NCI-H1436 treated with DMSO at 0.1 percent for 48 hours (cell line): ENCODE measurements around the gene KRTAP2-3.
"Not testable (repeated sequence)": the region's sequence is repeated elsewhere in the genome, so short reads cannot be mapped to it uniquely, and the experiment has no call there.

Experiments
- DNase-seq: peaks from one replicate; lab custom pipeline; 2025; lab: John Stamatoyannopoulos, UW

The KRTAP2-3 gene, protein sequence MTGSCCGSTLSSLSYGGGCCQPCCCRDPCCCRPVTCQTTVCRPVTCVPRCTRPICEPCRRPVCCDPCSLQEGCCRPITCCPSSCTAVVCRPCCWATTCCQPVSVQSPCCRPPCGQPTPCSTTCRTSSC

DNA sequence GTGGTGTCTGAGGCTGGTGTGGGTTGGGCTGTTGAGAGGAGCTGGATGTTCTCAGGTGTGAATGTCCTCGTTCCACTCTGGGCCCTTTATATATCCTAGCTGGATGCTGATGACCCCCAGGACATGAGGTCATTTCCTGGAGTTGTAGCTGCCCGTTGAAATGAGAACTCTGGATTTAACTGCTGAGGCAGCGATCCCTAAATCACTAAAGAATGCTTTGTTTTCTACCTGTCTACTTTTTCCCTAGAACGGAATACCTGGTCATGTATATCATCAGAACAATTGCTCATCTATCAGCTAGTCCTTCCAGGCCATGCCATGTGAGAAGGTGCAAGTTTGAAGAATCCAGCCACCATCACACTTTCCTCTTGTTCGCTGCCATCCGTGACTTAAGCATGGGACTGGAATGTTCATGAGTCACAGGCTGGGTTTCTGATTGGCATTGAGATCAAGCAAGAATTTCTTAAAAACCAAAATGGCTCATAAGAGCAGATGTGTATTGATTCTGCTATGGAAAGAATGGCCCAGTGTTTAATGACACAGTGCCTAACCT lies at the start of gene KRTAP2-3:
TSS of gene KRTAP2-3 (minus strand) at position 63 of the 553 bp plus-strand sequence. CDS start 64 bp downstream, outside the sequence.
- no peak for DNase-seq

DNA sequence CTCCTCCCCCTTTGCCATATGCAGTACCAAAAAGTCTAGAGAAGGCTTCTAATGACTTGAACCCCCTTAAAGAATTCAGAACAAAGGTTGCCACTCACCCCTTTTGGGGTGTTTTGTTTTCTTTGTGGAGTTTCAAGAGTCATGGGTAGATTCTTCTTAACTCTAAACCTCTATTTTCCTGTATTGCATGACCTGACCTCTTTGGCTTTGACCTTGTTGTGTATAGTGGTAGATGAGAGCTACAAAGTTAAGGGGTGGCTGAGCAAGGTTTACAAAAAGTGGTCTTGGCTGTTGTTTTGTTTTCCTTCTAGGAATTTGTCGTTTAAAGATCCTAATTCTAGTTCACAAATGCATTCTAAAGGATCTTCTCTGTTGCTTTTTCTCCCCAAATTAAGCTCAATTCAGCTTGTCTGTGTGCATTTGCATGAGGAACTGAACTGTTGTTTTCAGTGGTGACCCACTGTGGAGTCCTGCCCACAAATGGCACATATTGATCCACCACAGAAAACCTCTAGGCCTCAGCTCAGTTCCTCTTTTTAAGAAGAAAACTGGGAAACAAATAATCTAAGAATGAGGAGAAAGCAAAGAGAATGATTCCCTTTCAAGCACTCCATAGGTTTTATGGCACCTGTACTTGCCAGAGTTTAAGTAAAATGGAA lies 48.9 kb upstream of the KRTAP2-3 start:
- not testable (repeated sequence) for DNase-seq

DNA sequence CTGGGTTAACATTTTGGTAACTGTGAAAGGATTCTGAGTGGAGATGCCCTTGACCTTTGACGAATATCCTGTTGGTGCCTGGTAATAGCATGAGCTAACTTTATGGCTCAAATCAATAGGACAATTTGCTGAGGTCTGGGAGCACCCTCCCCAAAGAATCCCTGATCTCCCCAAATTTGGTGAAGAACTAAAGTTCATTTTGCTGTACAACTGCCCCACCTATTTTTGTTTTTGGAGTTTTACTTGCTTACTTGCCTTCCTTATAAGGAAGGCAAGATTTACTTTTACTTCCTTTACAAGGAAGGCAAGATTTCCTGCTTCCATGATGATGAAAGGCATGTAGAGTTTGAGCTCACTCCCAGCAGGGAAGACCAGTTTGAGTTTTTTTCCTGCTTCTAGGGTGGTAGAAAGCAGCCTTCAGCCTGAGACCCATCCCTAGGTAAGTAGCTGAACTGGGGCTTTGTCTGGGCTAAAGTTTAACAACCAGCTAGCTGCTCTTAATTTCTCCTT lies 48.1 kb upstream of the KRTAP2-3 start:
- no peak for DNase-seq

DNA sequence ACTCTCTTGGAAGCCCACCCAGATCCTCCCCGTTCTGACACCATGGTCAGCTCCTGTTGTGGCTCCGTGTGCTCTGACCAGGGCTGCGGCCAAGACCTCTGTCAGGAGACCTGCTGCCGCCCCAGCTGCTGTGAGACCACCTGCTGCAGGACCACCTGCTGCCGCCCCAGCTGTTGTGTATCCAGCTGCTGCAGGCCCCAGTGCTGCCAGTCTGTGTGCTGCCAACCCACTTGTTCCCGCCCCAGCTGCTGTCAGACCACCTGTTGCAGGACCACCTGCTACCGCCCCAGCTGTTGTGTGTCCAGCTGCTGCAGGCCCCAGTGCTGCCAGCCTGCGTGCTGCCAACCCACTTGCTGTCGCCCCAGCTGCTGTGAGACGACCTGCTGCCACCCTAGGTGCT lies 45.4 kb upstream of the KRTAP2-3 start, which contains the start of gene KRTAP4-9:
TSS of gene KRTAP4-9 (plus strand) at position 43 of the 400 bp plus-strand sequence. CDS start at position 43, 0 bp downstream.
- DNase-seq: not testable (repeated sequence)

DNA sequence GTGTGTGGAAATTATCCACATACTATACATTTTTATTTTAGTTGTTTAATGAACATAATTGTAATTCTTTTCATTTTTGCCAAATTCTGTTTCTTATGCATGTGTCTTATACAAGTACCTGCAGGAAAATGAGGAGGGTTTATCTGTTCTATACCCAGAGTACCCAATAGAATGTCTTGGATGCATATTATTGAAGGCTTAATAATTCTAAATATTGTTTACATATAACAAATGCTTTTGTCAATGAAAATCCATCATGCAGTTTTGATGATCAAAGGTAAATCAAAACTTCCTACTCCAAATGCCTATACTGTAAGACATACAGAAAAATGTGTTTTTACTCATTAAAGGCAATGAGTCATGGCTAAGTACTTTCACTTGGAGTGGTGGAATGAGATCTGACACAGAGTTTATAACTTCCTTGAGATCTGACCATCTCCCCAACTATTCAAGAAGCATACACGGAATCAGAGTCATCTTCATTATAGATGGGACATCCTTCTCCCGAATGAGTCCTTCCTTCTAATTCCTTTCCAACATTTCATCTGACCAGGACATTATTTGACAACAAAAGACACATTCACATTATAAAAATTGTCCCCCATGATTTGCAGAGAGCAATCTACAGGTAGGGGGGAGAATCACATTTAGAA lies 44.6 kb upstream of the KRTAP2-3 start:
- DNase-seq: not testable (repeated sequence)

DNA sequence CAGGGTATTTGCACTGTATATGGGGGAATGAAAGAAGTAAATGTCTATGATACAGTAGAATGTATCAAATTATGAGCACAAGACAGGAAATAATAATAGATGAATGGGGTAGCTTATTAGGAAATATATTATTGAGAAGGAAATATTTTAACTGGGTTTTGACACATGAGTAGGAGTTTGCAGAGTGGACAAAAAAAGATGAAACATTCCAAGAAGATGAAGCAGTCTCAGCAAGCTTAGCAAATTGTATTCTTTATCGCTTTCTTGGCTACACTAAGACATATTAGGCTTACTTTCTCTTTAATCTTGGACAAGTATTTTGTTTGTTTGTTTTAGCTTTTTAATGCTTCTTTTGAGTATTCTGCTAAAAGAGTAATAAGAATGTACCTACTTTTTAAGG lies 44.0 kb upstream of the KRTAP2-3 start:
- no peak for DNase-seq

DNA sequence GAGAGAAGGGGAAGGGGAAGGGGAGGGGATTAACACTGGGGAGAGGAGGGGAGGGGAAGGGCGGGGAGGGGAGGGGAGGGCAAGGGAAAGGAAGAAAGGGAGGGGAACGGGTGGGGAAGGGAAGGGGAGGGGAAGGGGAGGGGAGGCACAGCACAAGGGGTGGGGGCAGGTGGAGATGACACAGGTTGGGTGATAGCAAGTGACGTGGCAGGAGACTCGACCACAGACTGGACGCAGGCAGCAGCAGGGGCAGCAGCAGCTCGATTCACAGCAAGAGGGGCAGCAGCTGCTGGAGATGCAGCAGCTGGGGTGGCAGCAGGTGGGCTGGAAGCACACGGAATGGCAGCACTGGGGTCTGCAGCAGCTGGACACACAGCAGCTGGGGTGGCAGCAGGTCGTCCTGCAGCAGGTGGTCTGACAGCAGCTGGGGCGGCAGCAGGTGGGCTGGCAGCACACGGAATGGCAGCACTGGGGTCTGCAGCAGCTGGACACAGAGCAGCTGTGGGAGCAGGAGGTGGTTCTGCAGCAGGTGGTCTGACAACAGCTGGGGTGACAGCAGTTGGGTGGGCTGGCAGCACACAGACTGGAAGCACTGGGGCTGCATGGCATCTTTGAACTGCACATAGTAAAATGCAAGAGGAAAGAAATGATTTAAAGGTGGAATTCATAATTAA lies 41.8 kb upstream of the KRTAP2-3 start, which contains the start of gene KRTAP4-16:
TSS of gene KRTAP4-16 (minus strand) at position 624 of the 674 bp plus-strand sequence. CDS start at position 624, 0 bp downstream.
- no peak for DNase-seq

DNA sequence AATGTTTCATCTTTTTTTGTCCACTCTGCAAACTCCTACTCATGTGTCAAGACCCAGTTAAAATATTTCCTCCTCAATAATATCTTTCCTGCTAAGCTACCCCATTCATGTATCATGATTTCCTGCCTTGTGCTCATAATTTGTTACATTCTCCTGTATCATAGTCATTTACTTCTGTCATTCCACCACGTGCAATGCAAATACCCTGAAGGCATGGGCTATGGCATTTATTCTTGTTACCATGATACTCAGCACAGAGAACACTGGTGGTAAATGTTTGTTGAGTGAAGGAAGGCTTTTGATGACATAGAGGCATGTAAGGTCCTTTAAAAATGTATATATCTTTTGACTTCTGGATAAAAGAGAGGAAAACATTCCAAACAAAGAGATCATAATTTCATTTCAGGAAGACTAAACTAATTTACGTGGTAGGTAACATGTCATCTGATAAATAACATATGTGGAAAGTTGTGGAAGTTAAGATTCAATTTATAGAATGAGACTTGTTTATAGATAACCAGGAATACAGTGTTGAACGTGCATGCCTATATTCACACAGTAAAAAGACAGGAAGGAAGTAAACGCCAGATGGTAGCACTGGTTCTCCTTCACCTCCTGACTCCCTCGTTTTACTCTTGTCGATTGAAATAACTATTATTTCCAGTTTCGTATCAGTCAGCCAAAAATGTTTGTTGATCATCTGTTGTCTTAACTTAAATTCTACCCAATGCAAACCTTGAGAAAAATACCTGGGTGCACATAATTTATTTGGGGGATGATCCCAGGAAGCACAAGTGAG lies 40.0 kb upstream of the KRTAP2-3 start:
- not testable (repeated sequence) for DNase-seq

DNA sequence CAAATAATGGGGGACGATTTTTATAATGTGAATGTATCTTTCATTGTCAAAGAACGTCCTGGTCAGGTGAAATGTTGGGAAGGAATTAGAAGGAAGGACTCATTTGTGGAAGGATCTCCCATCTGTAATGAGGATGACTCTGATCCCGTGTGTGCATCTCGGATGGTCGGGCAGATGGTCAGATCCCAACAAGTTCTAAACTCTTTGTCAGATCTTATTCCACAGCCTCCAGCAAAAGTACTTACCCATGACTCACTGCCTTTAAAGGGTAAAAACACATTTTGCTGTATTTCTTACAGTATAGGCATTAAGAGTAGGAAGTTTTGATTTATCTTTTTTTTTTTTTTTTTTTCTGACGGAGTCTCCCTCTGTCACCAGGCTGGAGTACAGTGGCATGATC lies 38.6 kb upstream of the KRTAP2-3 start:
- DNase-seq: no peak

DNA sequence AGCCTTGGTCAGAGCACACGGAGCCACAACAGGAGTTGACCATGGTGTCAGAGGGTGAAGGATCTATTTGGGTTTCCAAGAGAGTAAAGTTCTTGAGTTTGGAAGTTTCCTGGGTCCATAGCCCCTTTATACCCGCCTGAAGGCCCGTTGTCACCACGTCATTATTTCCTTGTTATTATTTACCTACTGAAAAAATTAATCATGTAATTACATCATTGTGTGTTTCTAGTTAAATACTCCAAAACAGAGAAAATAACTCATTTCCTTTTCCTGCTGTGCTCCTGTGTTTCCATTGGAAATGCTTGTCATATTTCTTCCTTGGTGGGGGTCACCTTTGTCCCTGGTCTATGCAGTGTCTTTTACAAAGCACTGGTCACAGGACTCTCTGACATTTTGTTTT lies 38.1 kb upstream of the KRTAP2-3 start, which contains the start of gene KRTAP4-8:
TSS of gene KRTAP4-8 (minus strand) at position 101 of the 400 bp plus-strand sequence. CDS start at position 43, 58 bp downstream.
- no peak for DNase-seq

DNA sequence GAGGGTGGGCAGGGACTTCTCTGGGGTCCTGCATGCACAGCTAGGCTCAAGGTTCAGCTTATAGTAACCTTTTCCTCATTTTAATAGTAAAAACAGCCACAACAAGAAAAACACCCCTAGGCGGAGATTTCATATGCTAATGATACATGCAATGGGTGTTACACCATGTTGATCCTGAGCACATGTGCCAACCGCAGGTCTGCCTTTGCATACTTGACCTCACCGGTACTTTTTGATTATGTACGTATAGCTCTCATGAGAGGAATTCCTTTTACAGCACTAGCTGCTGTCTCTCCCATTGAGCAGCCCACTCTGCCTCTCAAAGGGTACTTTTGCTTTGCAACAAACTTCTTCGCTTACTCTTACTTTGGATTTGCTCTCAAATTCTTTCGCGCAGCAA lies 36.1 kb upstream of the KRTAP2-3 start:
- DNase-seq: no peak

DNA sequence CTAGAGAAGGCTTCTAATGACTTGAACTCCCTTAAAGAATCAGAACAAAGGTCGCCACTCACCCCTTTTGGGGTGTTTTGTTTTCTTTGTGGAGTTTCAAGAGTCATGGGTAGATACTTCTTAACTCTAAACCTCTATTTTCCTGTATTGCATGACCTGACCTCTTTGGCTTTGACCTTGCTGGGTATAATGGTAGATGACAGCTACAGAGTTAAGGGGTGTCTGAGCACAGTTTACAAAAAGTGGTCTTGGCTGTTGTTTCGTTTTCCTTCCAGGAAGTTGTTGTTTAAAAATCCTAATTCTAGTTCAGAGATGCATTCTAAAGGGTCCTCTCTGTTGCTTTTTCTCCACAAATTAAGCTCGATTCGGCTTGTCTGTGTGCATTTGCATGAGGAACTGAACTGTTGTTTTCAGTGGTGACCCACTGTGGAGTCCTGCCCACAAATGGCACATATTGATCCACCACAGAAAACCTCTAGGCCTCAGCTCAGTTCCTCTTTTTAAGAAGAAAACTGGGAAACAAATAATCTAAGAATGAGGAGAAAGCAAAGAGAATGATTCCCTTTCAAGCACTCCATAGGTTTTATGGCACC lies 28.9 kb upstream of the KRTAP2-3 start:
- DNase-seq: not testable (repeated sequence)

DNA sequence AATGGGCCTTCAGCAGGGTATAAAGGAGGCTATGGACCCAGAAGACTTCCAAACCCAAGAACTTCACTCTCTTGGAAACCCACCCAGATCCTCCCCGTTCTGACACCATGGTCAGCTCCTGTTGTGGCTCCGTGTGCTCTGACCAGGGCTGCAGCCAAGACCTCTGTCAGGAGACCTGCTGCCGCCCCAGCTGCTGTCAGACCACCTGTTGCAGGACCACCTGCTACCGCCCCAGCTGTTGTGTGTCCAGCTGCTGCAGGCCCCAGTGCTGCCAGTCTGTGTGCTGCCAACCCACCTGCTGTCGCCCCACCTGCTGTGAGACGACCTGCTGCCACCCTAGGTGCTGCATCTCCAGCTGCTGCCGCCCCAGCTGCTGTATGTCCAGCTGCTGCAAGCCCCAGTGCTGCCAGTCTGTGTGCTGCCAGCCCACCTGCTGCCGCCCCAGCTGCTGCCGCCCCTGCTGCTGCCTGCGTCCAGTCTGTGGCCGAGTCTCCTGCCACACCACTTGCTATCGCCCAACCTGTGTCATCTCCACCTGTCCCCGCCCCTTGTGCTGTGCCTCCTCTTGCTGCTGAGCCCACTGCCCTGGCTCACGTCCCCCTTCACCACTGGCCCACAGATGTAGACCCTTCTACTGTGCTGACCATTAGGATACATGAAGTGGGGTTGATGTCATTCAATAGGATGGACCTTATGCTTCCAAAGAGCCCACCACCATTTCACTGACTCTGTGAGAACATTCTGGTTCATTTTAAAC lies 24.4 kb upstream of the KRTAP2-3 start, which contains the start of gene KRTAP4-7:
TSS of gene KRTAP4-7 (plus strand) at position 51 of the 757 bp plus-strand sequence. CDS start at position 108, 57 bp downstream.
- not testable (repeated sequence) for DNase-seq

DNA sequence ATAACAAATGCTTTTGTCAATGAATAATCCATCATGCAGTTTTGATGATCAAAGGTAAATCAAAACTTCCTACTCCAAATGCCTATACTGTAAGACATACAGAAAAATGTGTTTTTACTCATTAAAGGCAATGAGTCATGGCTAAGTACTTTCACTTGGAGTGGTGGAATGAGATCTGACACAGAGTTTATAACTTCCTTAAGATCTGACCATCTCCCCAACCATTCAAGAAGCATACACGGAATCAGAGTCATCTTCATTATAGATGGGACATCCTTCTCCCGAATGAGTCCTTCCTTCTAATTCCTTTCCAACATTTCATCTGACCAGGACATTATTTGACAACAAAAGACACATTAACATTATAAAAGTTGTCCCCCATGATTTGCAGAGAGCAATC lies 23.5 kb upstream of the KRTAP2-3 start:
- not testable (repeated sequence) for DNase-seq

DNA sequence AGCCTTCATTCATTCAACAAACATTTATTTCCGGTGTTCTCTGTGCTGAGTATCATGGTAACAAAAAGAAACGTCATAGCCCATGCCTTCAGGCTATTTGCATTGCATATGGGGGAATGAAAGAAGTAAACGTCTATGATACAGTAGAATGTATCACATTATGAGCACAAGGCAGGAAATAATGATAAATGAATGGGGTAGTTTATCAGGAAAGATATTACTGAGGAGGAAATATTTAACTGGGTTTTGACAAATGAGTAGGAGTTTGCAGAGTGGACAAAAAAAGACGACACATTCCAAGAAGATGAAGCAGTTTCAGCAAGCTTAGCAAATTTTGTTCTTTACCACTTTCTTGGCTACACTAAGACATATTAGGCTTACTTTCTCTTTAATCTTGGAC lies 22.7 kb upstream of the KRTAP2-3 start:
- DNase-seq: no peak

DNA sequence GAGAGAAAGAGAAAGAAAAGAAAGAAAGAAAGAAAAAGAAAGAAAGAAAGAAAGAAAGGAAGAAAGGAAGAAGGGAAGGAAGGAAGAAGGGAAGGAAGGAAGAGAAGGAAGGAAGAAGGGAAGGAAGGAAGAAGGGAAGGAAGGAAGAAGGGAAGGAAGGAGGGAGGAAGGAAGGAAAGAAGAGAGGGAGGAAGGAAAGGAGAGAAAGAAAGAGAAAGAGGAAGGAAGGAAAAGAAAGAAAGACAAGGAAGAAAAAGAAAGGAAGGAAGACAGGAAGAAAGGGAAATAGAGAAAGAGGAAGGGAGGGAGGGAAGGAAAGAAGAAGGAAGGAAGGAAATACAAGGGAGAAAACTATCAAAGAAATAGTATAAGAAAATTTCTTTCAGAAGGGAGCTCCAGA lies 16.9 kb upstream of the KRTAP2-3 start:
- no peak for DNase-seq

DNA sequence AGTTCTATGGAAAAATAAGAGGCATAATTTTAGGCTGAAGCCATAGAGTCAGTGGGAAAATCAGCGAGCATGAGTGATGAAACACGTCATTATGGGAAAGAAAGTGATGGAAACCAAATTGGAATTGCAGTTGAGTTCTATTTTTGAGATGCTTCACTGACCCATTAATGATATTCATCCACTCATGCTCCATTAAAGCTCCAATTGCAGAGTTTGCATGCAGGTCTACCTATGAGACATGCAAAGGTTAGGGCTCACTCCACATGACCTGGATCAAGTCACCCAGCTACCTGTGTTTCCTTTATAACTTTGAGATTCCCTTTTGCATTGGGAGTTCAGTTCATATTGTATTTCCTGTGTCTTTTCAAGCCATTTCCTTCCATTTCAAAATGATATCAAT lies 13.8 kb upstream of the KRTAP2-3 start:
- no peak for DNase-seq

DNA sequence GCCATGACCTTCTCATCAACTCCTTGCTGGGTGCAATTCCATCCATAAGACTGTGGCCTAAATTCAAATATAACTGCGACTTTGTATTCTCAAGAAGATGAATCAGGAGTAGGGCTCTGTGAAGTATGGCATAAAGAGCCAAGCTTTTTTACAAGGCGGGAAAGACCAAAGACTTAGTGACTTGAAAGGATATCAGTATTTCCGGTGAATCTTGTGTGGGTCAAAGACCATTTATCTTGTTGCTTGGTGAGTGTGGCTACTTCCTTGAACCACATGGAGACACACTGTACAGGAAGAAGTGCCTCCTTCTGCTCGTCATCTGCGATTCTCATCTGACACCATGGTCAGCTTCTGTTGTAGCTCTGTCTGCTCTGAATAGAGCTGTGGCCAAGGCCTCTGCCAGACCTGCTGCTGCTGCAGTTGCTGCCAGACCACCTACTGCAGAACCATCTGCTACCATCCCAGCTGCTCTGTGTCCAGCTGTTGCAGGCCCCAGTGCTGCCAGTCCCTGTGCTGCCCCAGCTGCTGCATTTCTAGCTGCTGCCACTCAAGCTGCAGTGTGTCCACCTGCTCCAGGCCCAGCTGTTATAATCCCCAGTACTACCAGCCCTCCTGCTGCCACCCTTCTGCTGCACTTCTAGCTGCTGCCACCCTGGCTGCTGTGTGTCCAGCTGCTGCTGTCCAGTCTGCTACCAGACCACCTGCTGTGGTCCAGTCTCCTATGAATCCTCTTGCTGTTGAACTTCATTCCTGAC lies 11.9 kb upstream of the KRTAP2-3 start:
- no peak for DNase-seq

DNA sequence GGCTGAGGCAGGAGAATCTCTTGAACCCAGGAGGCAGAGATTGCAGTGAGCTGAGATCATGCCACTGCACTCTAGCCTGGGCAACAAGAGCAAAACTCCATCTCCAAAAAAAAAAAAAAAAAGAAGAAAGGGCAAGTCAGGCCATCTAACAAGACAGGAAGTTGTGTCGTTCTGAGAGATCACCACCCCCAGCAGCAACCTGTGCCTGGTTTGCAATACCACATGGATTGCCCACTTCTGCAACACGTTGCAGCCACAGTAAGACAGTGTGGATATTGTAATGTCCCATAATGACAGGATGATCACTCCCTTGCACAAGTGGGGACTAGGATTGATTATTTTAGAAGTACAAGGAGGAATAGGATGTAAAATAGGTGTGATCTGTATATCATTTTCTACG lies 9.1 kb upstream of the KRTAP2-3 start:
- DNase-seq: no peak
